GM12872 (cell line): ENCODE results near the gene CUL2.

Source experiments
- CTCF ChIP-seq: IDR thresholded peaks from 3 replicates; pipeline ENCODE4 v1.5.1; 2011; ENCODE audit warnings: low read depth, mild to moderate bottlenecking, low read length, moderate library complexity; ENCODE audit not compliant: insufficient read depth

CUL2 gene

GRCh38 chr10:34994565-34995142, 95.5 kb downstream of the CUL2 start:
- TF ChIP-seq CTCF, result peak; percentile 83

GRCh38 chr10:34993782-34994181, 96.4 kb downstream of the CUL2 start:
- TF ChIP-seq CTCF, result no peak

GRCh38 chr10:34988397-34989067, 101.6 kb downstream of the CUL2 start:
- TF ChIP-seq CTCF, result no peak

- TF ChIP-seq CTCF, result peak; percentile 37; the same call in 2 of the 3 replicates
These were observed 104.3 kb downstream of the CUL2 start for GRCh38 chr10:34985823-34986222.

GRCh38 chr10:34985146-34985545, 105.0 kb downstream of the CUL2 start:
- TF ChIP-seq CTCF, result no peak

GRCh38 chr10:34981844-34982243, 108.3 kb downstream of the CUL2 start:
- TF ChIP-seq CTCF, result no peak

- TF ChIP-seq CTCF, result no peak
These were observed 110.2 kb downstream of the CUL2 start for GRCh38 chr10:34979938-34980337.
